Measurements from ENCODE around the gene VAPA. TPM values are rescaled to one million over a fixed set of nuclear protein-coding genes. Genes with fewer than 3 reads are reported as not detected.

The VAPA gene, protein sequence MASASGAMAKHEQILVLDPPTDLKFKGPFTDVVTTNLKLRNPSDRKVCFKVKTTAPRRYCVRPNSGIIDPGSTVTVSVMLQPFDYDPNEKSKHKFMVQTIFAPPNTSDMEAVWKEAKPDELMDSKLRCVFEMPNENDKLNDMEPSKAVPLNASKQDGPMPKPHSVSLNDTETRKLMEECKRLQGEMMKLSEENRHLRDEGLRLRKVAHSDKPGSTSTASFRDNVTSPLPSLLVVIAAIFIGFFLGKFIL
- total RNA-seq (ENCODE audit: low replicate concordance): 132 and 147 TPM in 2 replicates
- long read RNA-seq, full-length matches to known transcripts: 595 of 607 reads
- long read RNA-seq, partial matches to known transcripts: 3 of 607 reads
- long read RNA-seq, other reads (novel, unspliced or antisense): 9 of 607 reads

DNA sequence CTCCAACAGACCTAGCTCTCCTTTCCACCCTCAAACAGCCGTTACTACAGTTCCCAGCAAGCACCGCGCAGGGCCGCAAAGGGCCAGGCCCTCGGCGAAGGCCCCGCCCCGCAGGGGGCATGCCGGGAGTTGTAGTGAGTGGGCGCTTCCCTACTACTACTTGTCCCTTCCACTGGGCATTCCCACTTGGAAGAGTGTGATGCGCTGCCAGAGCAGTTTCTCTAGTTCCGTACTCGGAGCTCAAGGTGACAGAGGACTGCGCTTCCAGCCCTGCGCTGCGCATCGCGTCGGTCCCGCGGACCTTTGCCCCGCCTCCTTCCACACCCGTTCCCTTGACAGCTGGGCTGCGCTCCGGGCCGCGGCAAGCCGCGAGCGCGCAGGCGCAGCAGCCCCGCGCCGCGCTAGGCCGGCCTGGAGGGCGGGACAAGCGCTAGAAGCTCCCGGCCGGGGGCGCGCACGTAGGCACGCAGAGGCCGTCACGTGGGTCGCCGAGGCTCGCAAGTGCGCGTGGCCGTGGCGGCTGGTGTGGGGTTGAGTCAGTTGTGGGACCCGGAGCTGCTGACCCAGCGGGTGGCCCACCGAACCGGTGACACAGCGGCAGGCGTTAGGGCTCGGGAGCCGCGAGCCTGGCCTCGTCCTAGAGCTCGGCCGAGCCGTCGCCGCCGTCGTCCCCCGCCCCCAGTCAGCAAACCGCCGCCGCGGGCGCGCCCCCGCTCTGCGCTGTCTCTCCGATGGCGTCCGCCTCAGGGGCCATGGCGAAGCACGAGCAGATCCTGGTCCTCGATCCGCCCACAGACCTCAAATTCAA lies at the start of gene VAPA:
VAPA (plus strand) TSS at position 491 of the 808 bp plus-strand sequence; CDS start at position 732, 241 bp downstream.
- Mint-ChIP-seq H3K36me3 (no peaks in the 10 kb centered on the region), H3K4me1 (ENCODE audit: unreplicated experiment) (peaks cover 24% of the 10 kb centered on the region), H3K4me3 (peak within 1 kb of the TSS; percentile 95), H3K9me3 (no peaks in the 10 kb centered on the region), H3K27ac (peak within 1 kb of the TSS; percentile 94), H3K27me3 (peaks cover 10% of the 10 kb centered on the region)
- TF ChIP-seq, protein P1, sequence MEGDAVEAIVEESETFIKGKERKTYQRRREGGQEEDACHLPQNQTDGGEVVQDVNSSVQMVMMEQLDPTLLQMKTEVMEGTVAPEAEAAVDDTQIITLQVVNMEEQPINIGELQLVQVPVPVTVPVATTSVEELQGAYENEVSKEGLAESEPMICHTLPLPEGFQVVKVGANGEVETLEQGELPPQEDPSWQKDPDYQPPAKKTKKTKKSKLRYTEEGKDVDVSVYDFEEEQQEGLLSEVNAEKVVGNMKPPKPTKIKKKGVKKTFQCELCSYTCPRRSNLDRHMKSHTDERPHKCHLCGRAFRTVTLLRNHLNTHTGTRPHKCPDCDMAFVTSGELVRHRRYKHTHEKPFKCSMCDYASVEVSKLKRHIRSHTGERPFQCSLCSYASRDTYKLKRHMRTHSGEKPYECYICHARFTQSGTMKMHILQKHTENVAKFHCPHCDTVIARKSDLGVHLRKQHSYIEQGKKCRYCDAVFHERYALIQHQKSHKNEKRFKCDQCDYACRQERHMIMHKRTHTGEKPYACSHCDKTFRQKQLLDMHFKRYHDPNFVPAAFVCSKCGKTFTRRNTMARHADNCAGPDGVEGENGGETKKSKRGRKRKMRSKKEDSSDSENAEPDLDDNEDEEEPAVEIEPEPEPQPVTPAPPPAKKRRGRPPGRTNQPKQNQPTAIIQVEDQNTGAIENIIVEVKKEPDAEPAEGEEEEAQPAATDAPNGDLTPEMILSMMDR (conservative IDR thresholded peaks at IDR 0.05): no peak
- peak; percentile 96 for DNase-seq (ENCODE audit: extremely low spot score, unreplicated experiment)

DNA sequence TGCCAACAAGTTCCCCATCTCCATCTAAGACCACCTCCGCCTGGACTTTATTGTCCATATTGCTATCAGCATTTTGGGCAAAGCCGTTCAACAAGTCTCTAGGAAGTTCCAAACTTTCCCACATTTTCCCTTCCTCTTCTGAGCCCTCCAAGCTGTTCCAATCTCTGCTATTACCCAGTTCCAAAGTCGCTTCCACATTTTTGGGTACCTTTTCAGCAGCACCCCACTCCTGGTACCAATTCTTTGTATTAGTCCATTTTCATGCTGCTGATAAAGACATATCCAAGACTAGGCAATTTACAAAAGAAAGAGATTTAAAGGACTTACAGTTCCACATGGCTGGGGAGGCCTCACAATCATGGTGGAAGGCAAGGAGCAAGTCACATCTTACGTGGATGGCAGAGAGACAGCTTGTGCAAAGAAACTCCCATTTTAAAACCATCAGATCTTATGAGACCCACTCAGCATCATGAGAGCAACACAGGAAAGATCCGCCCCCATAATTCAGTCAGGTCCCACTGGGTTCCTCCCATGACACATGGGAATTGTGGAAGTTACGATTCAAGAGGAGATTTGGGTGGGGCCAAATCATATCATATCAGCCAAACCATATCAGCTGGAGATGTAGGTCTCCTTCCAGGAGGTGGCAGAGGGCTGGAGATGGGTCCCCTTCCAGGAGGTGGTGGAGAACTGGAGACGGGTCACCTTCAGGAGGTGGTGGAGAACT lies 47.9 kb upstream of the VAPA start:
- Mint-ChIP-seq H3K9me3 (peaks cover 14% of the 10 kb centered on the region), H3K27me3 (no peaks in the 10 kb centered on the region), H3K4me3 (no peak overlapping the region), H3K27ac (no peak overlapping the region), H3K4me1 (ENCODE audit: unreplicated experiment) (peaks cover 24% of the 10 kb centered on the region), H3K36me3 (peaks cover 4% of the 10 kb centered on the region)
- no peak for DNase-seq (ENCODE audit: extremely low spot score, unreplicated experiment)
- TF ChIP-seq, protein P1 (conservative IDR thresholded peaks at IDR 0.05): no peak

DNA sequence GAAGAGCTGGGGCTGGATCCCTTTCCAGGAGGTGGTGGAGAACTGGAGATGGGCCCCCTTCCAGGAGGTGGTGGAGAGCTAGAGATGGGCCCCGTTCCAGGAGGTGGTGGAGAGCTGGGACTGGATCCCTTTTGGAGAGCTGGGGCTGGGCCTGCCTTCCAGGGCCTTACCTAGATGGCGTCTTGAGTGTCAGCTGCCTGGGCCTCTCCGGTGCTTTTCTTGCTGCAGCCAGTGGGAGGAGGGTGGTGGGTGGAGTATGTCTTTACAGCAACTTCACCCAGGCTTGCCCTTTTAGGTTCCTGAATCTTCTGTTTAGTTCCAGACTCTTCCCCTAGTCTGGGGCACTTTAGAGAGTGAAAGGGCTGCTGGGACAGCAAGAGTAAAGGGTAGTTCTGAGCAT lies 47.2 kb upstream of the VAPA start:
- no peak for DNase-seq (ENCODE audit: extremely low spot score, unreplicated experiment)
- H3K9me3 Mint-ChIP-seq: peaks cover 14% of the 10 kb centered on the region
- peak overlapping the region; percentile 35 for H3K27ac Mint-ChIP-seq
- H3K36me3 Mint-ChIP-seq: peaks cover 4% of the 10 kb centered on the region
- H3K4me3 Mint-ChIP-seq: no peak overlapping the region
- H3K4me1 Mint-ChIP-seq (ENCODE audit: unreplicated experiment): peaks cover 31% of the 10 kb centered on the region
- TF ChIP-seq, protein P1 (conservative IDR thresholded peaks at IDR 0.05): no peak
- H3K27me3 Mint-ChIP-seq: no peaks in the 10 kb centered on the region

DNA sequence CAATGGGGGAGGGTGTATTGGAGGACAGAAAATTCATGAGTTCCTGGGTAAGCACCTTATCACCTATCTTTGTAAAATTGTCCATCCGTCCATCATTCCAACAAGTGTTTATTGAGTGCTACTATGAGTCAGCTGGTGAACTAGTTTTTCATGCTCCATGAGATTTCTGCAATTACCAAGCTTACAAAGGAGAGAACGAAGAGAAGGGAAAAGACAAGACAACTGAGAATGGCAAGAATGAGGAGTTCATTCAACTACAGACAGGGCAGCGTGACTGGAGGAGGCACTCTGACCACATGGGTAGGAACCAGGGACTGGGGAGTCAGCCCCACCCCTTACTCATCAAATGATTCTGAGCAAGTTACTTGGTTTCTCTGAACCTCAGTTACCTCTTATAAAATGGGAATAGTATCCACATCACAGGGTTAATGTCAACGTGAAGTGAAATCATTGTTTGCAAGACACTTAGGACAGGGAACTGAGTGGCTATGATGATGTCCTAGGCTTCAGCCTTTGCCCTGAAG lies 46.7 kb upstream of the VAPA start:
- H3K36me3 Mint-ChIP-seq: peaks cover 4% of the 10 kb centered on the region
- peaks cover 32% of the 10 kb centered on the region for H3K4me1 Mint-ChIP-seq (ENCODE audit: unreplicated experiment)
- H3K9me3 Mint-ChIP-seq: peaks cover 14% of the 10 kb centered on the region
- H3K27ac Mint-ChIP-seq: peak overlapping the region; percentile 35
- H3K4me3 Mint-ChIP-seq: no peak overlapping the region
- DNase-seq (ENCODE audit: extremely low spot score, unreplicated experiment): no peak
- TF ChIP-seq, protein P1 (conservative IDR thresholded peaks at IDR 0.05): no peak
- no peaks in the 10 kb centered on the region for H3K27me3 Mint-ChIP-seq
